GM12875 (cell line): Measurements from ENCODE around the gene MTF2.

Experiments used
- H3K4me3 ChIP-seq: one replicate; pipeline ENCODE4 v1.5.1; 2011; ENCODE audit warnings: low read depth, low read length, control low read depth
- CTCF ChIP-seq: IDR thresholded peaks from 2 replicates; pipeline ENCODE4 v1.5.1; 2011; ENCODE audit warnings: low read depth, mild to moderate bottlenecking, control low read depth, inconsistent platforms, low read length, moderate library complexity, borderline replicate concordance; ENCODE audit not compliant: insufficient read depth

The MTF2 gene

GRCh38 chr1:93106226-93106625 is 27.1 kb downstream of the MTF2 start:
- no peak for TF ChIP-seq CTCF

GRCh38 chr1:93107395-93107794 is 28.3 kb downstream of the MTF2 start:
- TF ChIP-seq CTCF, result no peak
- no peak overlapping the region for H3K4me3 ChIP-seq

More at GRCh38 chr1:93106226-93106625, 27.1 kb downstream of the MTF2 start:
- H3K4me3 ChIP-seq, result no peak overlapping the region

- TF ChIP-seq CTCF, result no peak
- H3K4me3 ChIP-seq, result no peak overlapping the region
Measured at GRCh38 chr1:93108335-93108734, 29.3 kb downstream of the MTF2 start.

GRCh38 chr1:93109578-93109977 is 30.5 kb downstream of the MTF2 start:
- TF ChIP-seq CTCF, result no peak
- no peak overlapping the region for H3K4me3 ChIP-seq

- TF ChIP-seq CTCF, result no peak
- no peak overlapping the region for H3K4me3 ChIP-seq
Measured at GRCh38 chr1:93111065-93111464, 32.0 kb downstream of the MTF2 start.

GRCh38 chr1:93111561-93111960 is 32.5 kb downstream of the MTF2 start:
- no peak overlapping the region for H3K4me3 ChIP-seq
- TF ChIP-seq CTCF, result no peak

GRCh38 chr1:93113127-93113526 is 34.0 kb downstream of the MTF2 start:
- H3K4me3 ChIP-seq, result no peak overlapping the region
- no peak for TF ChIP-seq CTCF
